Endothelial cell (in vitro differentiated cells): Measurements from ENCODE around the gene CEP128. TPM values are rescaled to one million over a fixed set of nuclear protein-coding genes. Genes with fewer than 3 reads are reported as not detected.

Source experiments
- DNase-seq: peaks from one replicate; pipeline ENCODE4 v3.0.0; 2021; ENCODE audit warnings: low spot score
- H3K27ac Mint-ChIP-seq: one replicate; pipeline ENCODE4 v1.8.0; 2021; ENCODE audit warnings: mixed read lengths, inconsistent platforms; ENCODE audit not compliant: unreplicated experiment
- H3K27me3 Mint-ChIP-seq: one replicate; pipeline ENCODE4 v1.8.0; 2021; ENCODE audit warnings: mild to moderate bottlenecking, moderate library complexity, mixed read lengths, inconsistent platforms; ENCODE audit not compliant: unreplicated experiment
- H3K36me3 Mint-ChIP-seq: one replicate; pipeline ENCODE4 v1.8.0; 2021; ENCODE audit warnings: mild to moderate bottlenecking, low read depth, mixed read lengths, inconsistent platforms; ENCODE audit not compliant: unreplicated experiment
- H3K4me1 Mint-ChIP-seq: one replicate; pipeline ENCODE4 v1.8.0; 2021; ENCODE audit warnings: mild to moderate bottlenecking, mixed read lengths, inconsistent platforms; ENCODE audit not compliant: unreplicated experiment
- H3K4me3 Mint-ChIP-seq: one replicate; pipeline ENCODE4 v1.8.0; 2021; ENCODE audit warnings: mild to moderate bottlenecking, mixed read lengths, inconsistent platforms; ENCODE audit not compliant: unreplicated experiment
- H3K9me3 Mint-ChIP-seq: one replicate; pipeline ENCODE4 v1.8.0; 2021; ENCODE audit warnings: mixed read lengths, inconsistent platforms; ENCODE audit not compliant: unreplicated experiment
- CTCF ChIP-seq: fragments of 200-600 bp; sonication (generic); IDR thresholded peaks from one replicate; pipeline ENCODE4 v1.5.0; 2021; ENCODE audit warnings: antibody characterized with exemption; ENCODE audit not compliant: unreplicated experiment
- total RNA-seq: library from RNA; stranded (reverse); fragmentation: NEBNext Ultra II Directional; extraction: Animal tissue kit (Norgen Biotek cat#: 25700); gene quantifications from one replicate; pipeline ENCODE4 v1.2.1, GENCODE V29; 2021; ENCODE audit not compliant: unreplicated experiment

Gene CEP128
- total RNA-seq, 1 donor from 2014 or later, result 10.4 TPM

- Mint-ChIP-seq H3K27me3 (peaks cover 1% of the 10 kb centered on the region), H3K27ac (no peak overlapping the region), H3K4me3 (no peak overlapping the region), H3K4me1 (peaks cover 16% of the 10 kb centered on the region), H3K9me3 (no peaks in the 10 kb centered on the region), H3K36me3 (no peaks in the 10 kb centered on the region)
- TF ChIP-seq CTCF, result no peak
- DNase-seq, result no peak
Observed at GRCh38 chr14:80958939-80959338, 17.4 kb upstream of the CEP128 start.

DNA sequence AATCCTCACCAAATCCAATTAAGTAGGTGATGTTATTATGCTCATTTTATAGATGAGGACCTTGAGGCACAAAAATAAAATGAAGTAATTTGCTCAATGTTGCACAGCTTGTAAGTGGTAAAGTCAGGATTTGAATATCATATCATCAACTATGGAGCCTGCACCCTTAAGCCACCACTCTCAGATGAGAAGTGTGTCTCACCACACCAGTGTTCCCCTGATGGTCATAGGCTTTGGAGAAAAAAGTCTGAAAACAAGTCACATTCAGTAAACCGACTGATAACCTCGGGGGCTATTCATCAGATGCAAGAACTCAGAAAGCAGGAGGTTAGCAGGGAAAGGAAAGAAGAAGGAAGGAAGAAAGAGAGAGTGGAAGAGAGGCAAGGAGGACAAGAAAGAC, 16.7 kb upstream of the CEP128 start:
- no peak overlapping the region for H3K27ac Mint-ChIP-seq
- H3K36me3 Mint-ChIP-seq, result no peaks in the 10 kb centered on the region
- H3K27me3 Mint-ChIP-seq, result peaks cover 1% of the 10 kb centered on the region
- H3K4me3 Mint-ChIP-seq, result no peak overlapping the region
- H3K9me3 Mint-ChIP-seq, result no peaks in the 10 kb centered on the region
- DNase-seq, result no peak
- H3K4me1 Mint-ChIP-seq, result peaks cover 16% of the 10 kb centered on the region
- TF ChIP-seq CTCF, result no peak

DNA sequence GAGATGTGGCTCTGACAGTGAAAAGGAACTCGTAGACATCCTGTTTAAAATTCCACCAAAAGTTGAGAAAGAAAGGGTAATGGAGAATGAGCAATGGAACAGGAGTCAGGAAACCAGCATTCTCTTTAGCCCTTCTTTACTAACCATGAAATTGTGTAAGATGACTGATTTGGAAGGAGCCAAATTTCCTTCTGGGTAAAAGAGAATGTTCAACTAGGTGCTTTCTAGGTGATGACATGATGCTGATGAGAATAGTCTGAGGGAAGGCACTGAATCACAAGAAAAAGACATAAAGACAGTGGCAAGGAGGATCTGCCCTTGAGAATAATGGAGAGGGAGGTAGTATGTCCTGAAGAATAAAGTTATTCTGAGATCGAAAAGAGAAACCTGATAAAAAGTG, 16.1 kb upstream of the CEP128 start:
- Mint-ChIP-seq H3K27me3 (peaks cover 1% of the 10 kb centered on the region), H3K4me1 (peaks cover 16% of the 10 kb centered on the region), H3K27ac (no peak overlapping the region), H3K36me3 (no peaks in the 10 kb centered on the region), H3K4me3 (no peak overlapping the region), H3K9me3 (no peaks in the 10 kb centered on the region)
- no peak for DNase-seq
- TF ChIP-seq CTCF, result no peak

- no peak for DNase-seq
- no peaks in the 10 kb centered on the region for H3K36me3 Mint-ChIP-seq
- TF ChIP-seq CTCF, result no peak
- H3K27me3 Mint-ChIP-seq, result peaks cover 1% of the 10 kb centered on the region
- no peak overlapping the region for H3K27ac Mint-ChIP-seq
- no peak overlapping the region for H3K4me3 Mint-ChIP-seq
- H3K9me3 Mint-ChIP-seq, result no peaks in the 10 kb centered on the region
- peaks cover 16% of the 10 kb centered on the region for H3K4me1 Mint-ChIP-seq
Observed at GRCh38 chr14:80956922-80957321, 15.4 kb upstream of the CEP128 start.

GRCh38 chr14:80956102-80956501, 14.6 kb upstream of the CEP128 start:
- H3K4me3 Mint-ChIP-seq, result no peak overlapping the region
- H3K36me3 Mint-ChIP-seq, result no peaks in the 10 kb centered on the region
- H3K4me1 Mint-ChIP-seq, result peaks cover 16% of the 10 kb centered on the region
- TF ChIP-seq CTCF, result no peak
- DNase-seq, result no peak
- peaks cover 1% of the 10 kb centered on the region for H3K27me3 Mint-ChIP-seq
- no peaks in the 10 kb centered on the region for H3K9me3 Mint-ChIP-seq
- H3K27ac Mint-ChIP-seq, result no peak overlapping the region
